Vagina (tissue), 2 donors: ENCODE results near the gene WRAP53. TPM values are rescaled to one million over a fixed set of nuclear protein-coding genes. Genes with fewer than 3 reads are reported as not detected.

ENCODE experiments used
- DNase-seq, 2 donors: peaks; one replicate each; pipeline ENCODE4 v3.0.0-alpha.2; 2017; ENCODE audit errors: extremely low spot score in 2 of 2
- H3K27ac ChIP-seq: fragments of 200-600 bp; sonication (generic); one replicate; pipeline ENCODE4 v1.5.1; 2019
- H3K27me3 ChIP-seq: fragments of 200-600 bp; sonication (generic); one replicate; pipeline ENCODE4 v1.5.1; 2019
- H3K36me3 ChIP-seq, 2 donors: fragments of 200-600 bp; sonication (generic); one replicate each; pipeline ENCODE4 v1.5.1; 2017 to 2019
- H3K4me1 ChIP-seq: fragments of 200-600 bp; sonication (generic); one replicate; pipeline ENCODE4 v1.5.1; 2019
- H3K4me3 ChIP-seq, 2 donors: fragments of 200-600 bp; sonication (generic); 1 replicate in 1 of 2; 2 replicates in 1 of 2; pipeline ENCODE4 v1.5.1; 2016 to 2019
- H3K9me3 ChIP-seq: fragments of 200-600 bp; sonication (generic); one replicate; pipeline ENCODE4 v1.5.1; 2019
- CTCF ChIP-seq, 3 experiments: fragments of 450-650 bp in 2 of 3; fragments of 200-600 bp in 1 of 3; sonication (generic) in 1 of 3; IDR thresholded peaks; one replicate each; pipeline ENCODE4 v1.5.1; 2017 to 2019; ENCODE audit warnings: antibody characterized with exemption in 3 of 3, mild to moderate bottlenecking in 2 of 3, moderate library complexity in 2 of 3
- POLR2A ChIP-seq, 2 donors: fragments of 450-650 bp; IDR thresholded peaks; one replicate each; pipeline ENCODE4 v1.6.1; 2017; ENCODE audit warnings: antibody characterized with exemption in 2 of 2, mild to moderate bottlenecking in 2 of 2, moderate library complexity in 2 of 2
- POLR2AphosphoS5 ChIP-seq, 2 donors: sonication (generic); formaldehyde crosslinking; IDR thresholded peaks; one replicate each; pipeline ENCODE4 v1.9.0; 2017; ENCODE audit warnings: antibody characterized with exemption in 2 of 2, mild to moderate bottlenecking in 2 of 2, low read depth in 1 of 2; ENCODE audit not compliant: insufficient read depth in 1 of 2
- intact Hi-C: fragments of 100-400 bp; cut with DNase I; formaldehyde crosslinking; loops from one replicate; pipeline ENCODE4 v1.15.1; 2023
- total RNA-seq: library from RNA; depleted of rRNA; stranded (reverse); fragments of >200 nt; gene quantifications from one replicate; pipeline ENCODE4 v1.2.3, GENCODE V29; 2016

WRAP53 gene
- total RNA-seq, 1 donor from 2014 or later = 7.6 TPM

GRCh38 chr17:7677388-7678067 is 10.7 kb upstream of the WRAP53 start:
- Histone ChIP-seq H3K9me3 (no peaks in the 10 kb centered on the region), H3K4me1 (no peaks in the 10 kb centered on the region), H3K27ac (no peak overlapping the region), H3K27me3 (no peaks in the 10 kb centered on the region), H3K4me3 (no peak overlapping the region), H3K36me3 (peaks cover 6 to 38% of the 10 kb centered on the region in 2 donors)
- intact Hi-C loops = no loop called here
- no peak for TF ChIP-seq CTCF (IDR thresholded peaks at IDR 0.05)
- no peak for DNase-seq

- Histone ChIP-seq H3K36me3 (no peaks in the 10 kb centered on the region), H3K27me3 (no peaks in the 10 kb centered on the region), H3K4me1 (peaks cover 36% of the 10 kb centered on the region), H3K4me3 (peak overlapping the region; percentile 73 to 83), H3K9me3 (no peaks in the 10 kb centered on the region), H3K27ac (peak overlapping the region; percentile 95)
- DNase-seq = no peak
- intact Hi-C loops = loop anchor here (2.0 kb wide), 1 partner anchor 58 kb away; the partner anchor contains the start of gene SAT2
- no peak for TF ChIP-seq CTCF (IDR thresholded peaks at IDR 0.05)
- no peak for TF ChIP-seq POLR2A (IDR thresholded peaks at IDR 0.05)
- no peak for TF ChIP-seq POLR2AphosphoS5 (IDR thresholded peaks at IDR 0.05; ENCODE audit: insufficient read depth in 1 of 2, low read depth in 1 of 2)
Measured at GRCh38 chr17:7684851-7685532, 3.3 kb upstream of the WRAP53 start.

- Histone ChIP-seq H3K9me3 (no peaks in the 10 kb centered on the region), H3K36me3 (no peaks in the 10 kb centered on the region), H3K4me3 (peak overlapping the region; percentile 73 to 83), H3K4me1 (peaks cover 36% of the 10 kb centered on the region), H3K27ac (peak overlapping the region; percentile 95), H3K27me3 (no peaks in the 10 kb centered on the region)
- TF ChIP-seq POLR2A (IDR thresholded peaks at IDR 0.05) (peak in 1 of 2 donors; percentile 55), POLR2AphosphoS5 (IDR thresholded peaks at IDR 0.05; ENCODE audit: insufficient read depth in 1 of 2, low read depth in 1 of 2) (peak; percentile 82 to 88), CTCF (IDR thresholded peaks at IDR 0.05) (no peak)
- peak in 1 of 2 donors; percentile 96 for DNase-seq
- intact Hi-C loops = loop anchor here (2.0 kb wide), 2 partner anchors 59 to 71 kb away; partner anchors contain the start of genes FXR2 and SAT2
Measured at GRCh38 chr17:7685533-7686221, 2.6 kb upstream of the WRAP53 start.

- peaks cover 36% of the 10 kb centered on the region for H3K4me1 ChIP-seq
- H3K36me3 ChIP-seq = no peaks in the 10 kb centered on the region
- DNase-seq = peak in 1 of 2 donors; percentile 92
- intact Hi-C loops = loop anchor here (2.0 kb wide), 1 partner anchor 72 kb away; the partner anchor contains the start of gene FXR2
- peak overlapping the region; percentile 73 to 83 for H3K4me3 ChIP-seq
- peak overlapping the region; percentile 95 for H3K27ac ChIP-seq
- no peaks in the 10 kb centered on the region for H3K27me3 ChIP-seq
- TF ChIP-seq POLR2AphosphoS5 (IDR thresholded peaks at IDR 0.05; ENCODE audit: insufficient read depth in 1 of 2, low read depth in 1 of 2) = peak; percentile 77 to 83
- peak in 1 of 2 donors; percentile 84 for TF ChIP-seq POLR2A (IDR thresholded peaks at IDR 0.05)
- TF ChIP-seq CTCF (IDR thresholded peaks at IDR 0.05) = no peak
- H3K9me3 ChIP-seq = no peaks in the 10 kb centered on the region
Measured at GRCh38 chr17:7686222-7687071, 1.8 kb upstream of the WRAP53 start.
